ENCODE data around the gene CTSO.

DNA sequence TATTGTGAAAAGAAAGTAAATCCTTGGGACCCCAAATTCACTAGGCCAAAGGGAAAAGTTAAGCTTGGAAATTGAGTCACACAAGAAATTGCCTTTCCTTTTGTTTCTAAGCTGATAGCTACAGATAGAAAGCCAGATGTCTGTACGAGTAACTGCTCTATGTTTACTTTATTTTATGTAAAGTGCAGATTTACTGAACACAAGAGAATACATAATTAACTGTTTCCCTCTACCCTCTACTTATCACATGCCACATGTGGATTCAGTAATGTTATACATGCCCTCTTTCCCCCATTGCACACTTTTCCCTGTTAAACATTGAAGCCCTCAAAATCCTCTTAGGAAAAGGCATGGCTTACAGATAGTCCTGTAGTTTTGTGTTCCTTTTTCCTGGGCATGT is 66.6 kb downstream of the CTSO start:
- no peak for TF ChIP-seq POLR2AphosphoS5 (IDR thresholded peaks at IDR 0.05; ENCODE audit: insufficient read depth, low read depth, low read length)
- no peak for TF ChIP-seq CTCF (IDR thresholded peaks at IDR 0.05; ENCODE audit: extremely low read depth in 1 of 2, insufficient read depth in 1 of 2, low read depth in 1 of 2, low read length in 2 of 2)
- no peak for TF ChIP-seq POLR2A (IDR thresholded peaks at IDR 0.05; ENCODE audit: low read depth, low read length)
- no peak for TF ChIP-seq FOS (IDR thresholded peaks at IDR 0.05; ENCODE audit: borderline replicate concordance, insufficient read depth, low read length)
- TF ChIP-seq, protein P1, sequence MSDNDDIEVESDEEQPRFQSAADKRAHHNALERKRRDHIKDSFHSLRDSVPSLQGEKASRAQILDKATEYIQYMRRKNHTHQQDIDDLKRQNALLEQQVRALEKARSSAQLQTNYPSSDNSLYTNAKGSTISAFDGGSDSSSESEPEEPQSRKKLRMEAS (IDR thresholded peaks at IDR 0.05; ENCODE audit: insufficient read depth, insufficient read length) = no peak
- no peak for TF ChIP-seq GATA2 (IDR thresholded peaks at IDR 0.05; ENCODE audit: insufficient read depth, insufficient read length, low read depth, low read length)
- no peak for TF ChIP-seq JUN (IDR thresholded peaks at IDR 0.05; ENCODE audit: borderline replicate concordance, insufficient read depth, insufficient read length, low read depth)
- no peak for TF ChIP-seq EZH2 (IDR thresholded peaks at IDR 0.05; ENCODE audit: borderline replicate concordance, low read depth, low read length, severe bottlenecking)
- no peak for TF ChIP-seq MYC (IDR thresholded peaks at IDR 0.05; ENCODE audit: low read depth, low read length)

All from endothelial cell of umbilical vein (primary cell).